ENCODE data around the gene HES6.

HES6 gene, protein sequence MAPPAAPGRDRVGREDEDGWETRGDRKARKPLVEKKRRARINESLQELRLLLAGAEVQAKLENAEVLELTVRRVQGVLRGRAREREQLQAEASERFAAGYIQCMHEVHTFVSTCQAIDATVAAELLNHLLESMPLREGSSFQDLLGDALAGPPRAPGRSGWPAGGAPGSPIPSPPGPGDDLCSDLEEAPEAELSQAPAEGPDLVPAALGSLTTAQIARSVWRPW

DNA sequence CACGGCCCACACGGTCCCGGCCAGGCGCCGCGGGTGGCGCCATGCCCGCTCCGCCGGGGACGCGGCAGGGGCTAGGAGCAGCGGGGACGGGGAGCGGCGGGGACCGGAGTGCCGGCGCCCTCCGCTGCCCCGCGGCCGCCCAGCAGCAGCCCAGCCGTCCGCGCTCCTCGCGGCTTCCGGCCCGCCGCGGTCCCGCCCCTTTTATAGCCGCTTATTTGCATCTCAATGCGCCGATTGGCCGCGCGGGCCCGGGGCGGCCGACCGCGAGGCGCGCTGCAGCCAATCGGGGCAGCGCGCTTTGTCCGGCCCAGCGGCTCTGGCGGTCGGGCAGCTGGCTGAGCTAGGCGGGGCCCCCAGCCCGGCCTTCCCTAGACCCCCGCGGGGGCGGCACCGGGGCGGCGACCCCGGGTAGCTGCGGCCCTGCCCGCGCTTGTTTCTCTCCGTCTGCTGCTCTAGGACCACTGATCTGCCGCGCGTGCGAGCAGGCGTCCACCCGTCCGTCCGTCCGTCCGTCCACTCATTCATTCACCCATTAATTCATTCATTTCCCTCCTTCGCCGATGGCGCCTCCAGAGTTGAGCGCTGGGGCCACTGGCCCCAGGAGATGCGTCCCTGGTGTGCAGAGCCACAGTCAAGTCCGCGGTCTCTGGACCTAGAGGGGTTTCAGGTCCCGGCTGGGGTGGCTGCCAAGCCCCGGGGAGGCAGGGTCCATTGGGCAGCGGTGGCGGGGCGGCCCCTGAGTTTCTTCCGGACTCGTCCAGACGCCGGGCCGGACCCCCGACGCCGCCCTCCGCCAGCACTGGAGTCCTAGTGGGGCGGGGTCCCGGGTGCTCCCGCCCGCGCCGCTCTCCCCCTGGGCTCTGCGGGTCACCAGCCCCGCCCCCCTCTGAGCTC is at the start of gene HES6:
HES6 (minus strand) TSS at position 176 of the 894 bp plus-strand sequence; CDS start at position 43, 133 bp downstream.
- H3K4me3 ChIP-seq, result peak within 1 kb of the TSS; percentile 59 to 68
- H3K9me3 ChIP-seq, result no peaks in the 10 kb centered on the region
- intact Hi-C loops (cut with DNase I; ENCODE audit: low total_unique reads), result no loop called here
- TF ChIP-seq, protein P1, sequence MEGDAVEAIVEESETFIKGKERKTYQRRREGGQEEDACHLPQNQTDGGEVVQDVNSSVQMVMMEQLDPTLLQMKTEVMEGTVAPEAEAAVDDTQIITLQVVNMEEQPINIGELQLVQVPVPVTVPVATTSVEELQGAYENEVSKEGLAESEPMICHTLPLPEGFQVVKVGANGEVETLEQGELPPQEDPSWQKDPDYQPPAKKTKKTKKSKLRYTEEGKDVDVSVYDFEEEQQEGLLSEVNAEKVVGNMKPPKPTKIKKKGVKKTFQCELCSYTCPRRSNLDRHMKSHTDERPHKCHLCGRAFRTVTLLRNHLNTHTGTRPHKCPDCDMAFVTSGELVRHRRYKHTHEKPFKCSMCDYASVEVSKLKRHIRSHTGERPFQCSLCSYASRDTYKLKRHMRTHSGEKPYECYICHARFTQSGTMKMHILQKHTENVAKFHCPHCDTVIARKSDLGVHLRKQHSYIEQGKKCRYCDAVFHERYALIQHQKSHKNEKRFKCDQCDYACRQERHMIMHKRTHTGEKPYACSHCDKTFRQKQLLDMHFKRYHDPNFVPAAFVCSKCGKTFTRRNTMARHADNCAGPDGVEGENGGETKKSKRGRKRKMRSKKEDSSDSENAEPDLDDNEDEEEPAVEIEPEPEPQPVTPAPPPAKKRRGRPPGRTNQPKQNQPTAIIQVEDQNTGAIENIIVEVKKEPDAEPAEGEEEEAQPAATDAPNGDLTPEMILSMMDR (IDR thresholded peaks at IDR 0.05), result peak in 1 of 2 experiments; percentile 14
- peaks cover 2 to 11% (median 6%) of the 10 kb centered on the region in 3 donors for H3K36me3 ChIP-seq
- peak; percentile 85 to 92 for DNase-seq
- peaks cover 0 to 6% of the 10 kb centered on the region in 2 donors for H3K27me3 ChIP-seq
- peak within 1 kb of the TSS; percentile 33 to 72 for H3K27ac ChIP-seq
- peaks cover 9 to 43% (median 38%) of the 10 kb centered on the region in 4 donors for H3K4me1 ChIP-seq

DNA sequence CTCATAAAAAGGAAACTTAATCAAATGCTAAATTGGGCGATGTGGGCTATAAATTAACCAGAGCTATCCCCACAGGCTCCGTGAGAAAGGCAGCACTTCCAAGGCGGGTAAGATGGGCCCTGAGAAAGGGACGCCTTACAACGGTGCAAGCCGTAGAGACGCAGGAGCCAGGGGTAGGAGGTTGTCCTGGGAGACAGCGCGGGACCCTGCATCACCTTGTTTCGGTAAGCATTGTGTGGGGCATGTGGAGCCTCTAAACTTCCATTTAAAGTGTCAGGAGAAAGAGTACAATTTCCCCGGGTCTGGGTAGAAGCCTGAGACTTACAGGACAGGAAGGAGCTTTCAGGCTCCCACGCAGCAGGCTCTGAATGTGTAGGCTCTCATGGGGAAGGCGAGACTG is 49.7 kb upstream of the HES6 start:
- H3K36me3 ChIP-seq, result no peaks in the 10 kb centered on the region
- intact Hi-C loops (cut with DNase I; ENCODE audit: low total_unique reads), result loop anchor here (2.0 to 10.0 kb wide), 2 partner anchors 31 to 1955 kb away; partner anchors contain the start of gene TRAF3IP1
- DNase-seq, result peak; percentile 17 to 63
- no peaks in the 10 kb centered on the region for H3K9me3 ChIP-seq
- H3K4me1 ChIP-seq, result peaks cover 0 to 42% (median 40%) of the 10 kb centered on the region in 4 donors
- H3K4me3 ChIP-seq, result peak overlapping the region; percentile 86 to 90
- TF ChIP-seq, protein P1 (IDR thresholded peaks at IDR 0.05), result no peak
- H3K27ac ChIP-seq, result peak overlapping the region; percentile 98 to 99
- H3K27me3 ChIP-seq, result no peaks in the 10 kb centered on the region

DNA sequence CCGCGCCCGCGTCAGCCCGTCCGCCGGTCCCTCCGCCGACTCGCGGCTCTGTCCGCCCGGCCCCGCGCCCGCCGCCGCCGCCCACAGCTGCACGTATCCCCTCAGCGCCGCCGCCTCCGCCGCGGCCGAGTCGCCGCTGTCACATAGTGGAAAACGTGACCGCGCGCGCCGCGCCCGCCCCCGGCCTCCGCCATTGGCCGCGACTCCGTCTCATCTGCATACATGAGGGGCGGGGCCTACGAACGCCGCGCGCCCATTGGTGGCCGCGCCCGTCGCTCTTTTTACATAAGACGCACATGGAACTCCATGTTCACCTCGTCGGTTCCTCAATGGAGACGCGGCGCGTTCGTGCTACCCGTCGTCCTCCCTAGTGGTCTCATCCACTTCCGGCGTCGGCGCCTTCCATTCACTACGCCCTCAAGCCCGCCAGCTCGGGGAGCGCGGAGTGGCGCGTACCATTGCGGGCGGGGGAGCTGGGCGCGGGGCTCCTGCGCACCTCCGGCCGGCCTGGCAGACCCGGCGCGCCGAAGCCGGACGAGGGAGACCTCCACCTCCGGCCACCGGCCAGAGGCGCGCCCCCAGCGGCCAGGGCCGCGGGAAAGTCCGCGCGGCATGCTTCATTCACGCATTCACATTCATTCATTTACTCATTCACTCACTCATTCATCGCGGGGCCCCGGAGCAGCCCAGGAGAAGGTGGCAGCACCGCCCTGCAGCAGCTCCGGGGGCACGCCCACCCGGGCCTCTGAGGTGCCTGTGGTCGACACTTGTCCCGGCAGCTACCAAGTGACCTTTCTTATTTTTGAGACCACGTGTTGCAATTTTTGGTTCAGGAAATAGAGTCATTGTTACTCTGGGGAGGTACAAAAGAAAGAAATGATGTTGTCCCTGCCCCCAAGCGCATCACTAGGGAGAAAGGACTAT is 49.1 kb upstream of the HES6 start:
- Histone ChIP-seq H3K27me3 (no peaks in the 10 kb centered on the region), H3K4me1 (peaks cover 0 to 48% (median 43%) of the 10 kb centered on the region in 4 donors), H3K4me3 (peak overlapping the region; percentile 86 to 90), H3K9me3 (no peaks in the 10 kb centered on the region), H3K27ac (peak overlapping the region; percentile 98 to 99), H3K36me3 (no peaks in the 10 kb centered on the region)
- TF ChIP-seq, protein P1 (IDR thresholded peaks at IDR 0.05), result peak; percentile 19 to 20
- peak; percentile 99 for DNase-seq
- intact Hi-C loops (cut with DNase I; ENCODE audit: low total_unique reads), result loop anchor here (2.0 to 10.0 kb wide), 2 partner anchors 32 to 1956 kb away; partner anchors contain the start of gene TRAF3IP1

DNA sequence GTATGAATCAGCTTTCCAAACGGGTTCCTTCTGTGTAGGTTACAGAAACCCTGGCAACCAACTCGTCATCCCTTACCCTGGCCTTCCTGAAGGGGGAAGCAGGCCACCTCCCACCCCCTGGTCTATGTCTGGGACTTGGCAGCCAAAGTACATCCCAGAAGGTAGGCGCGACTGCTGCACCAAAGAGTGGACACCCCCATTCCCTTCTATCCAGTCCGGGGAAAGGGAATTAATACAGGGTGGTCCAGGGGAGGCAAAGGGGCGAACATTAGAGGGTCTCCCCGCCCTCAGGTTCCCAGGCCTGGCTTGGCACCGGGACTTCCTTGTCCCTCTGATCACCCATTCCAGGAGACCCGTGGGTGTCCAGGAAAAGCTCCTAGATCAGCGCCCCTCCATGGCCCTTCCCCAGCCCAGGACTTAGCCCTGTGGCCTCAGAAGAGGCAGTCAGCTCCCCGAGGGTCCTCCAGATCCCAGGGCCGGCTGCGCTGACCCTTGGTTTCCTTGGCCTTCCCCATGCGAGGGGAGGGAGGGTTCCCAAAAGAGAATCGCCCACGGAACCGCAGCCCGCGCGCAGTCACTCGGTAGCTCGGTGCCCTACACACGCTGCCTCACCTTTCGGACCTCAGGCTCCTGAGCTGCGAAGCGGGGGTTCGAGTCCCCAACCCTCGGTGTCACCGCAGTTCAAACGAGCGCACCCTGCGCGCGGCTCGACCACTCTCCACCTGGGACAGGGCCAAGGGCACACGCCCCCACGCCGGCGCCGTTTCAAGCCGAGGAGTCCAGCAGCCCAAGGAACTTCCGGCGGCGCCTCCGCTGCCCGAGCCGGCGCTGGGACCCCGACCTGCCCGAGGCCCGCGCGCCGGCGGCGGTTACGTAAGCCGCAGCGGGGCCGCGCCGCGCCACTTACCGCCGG is 48.2 kb upstream of the HES6 start, which contains the start of gene PER2:
PER2 (minus strand) TSS at position 874 of the 913 bp plus-strand sequence. CDS start 10,674 bp downstream, outside the sequence.
- H3K27me3 ChIP-seq, result no peaks in the 10 kb centered on the region
- intact Hi-C loops (cut with DNase I; ENCODE audit: low total_unique reads), result loop anchor here (2.0 to 10.0 kb wide), 2 partner anchors 33 to 1957 kb away; partner anchors contain the start of gene TRAF3IP1
- H3K27ac ChIP-seq, result peak within 1 kb of the TSS; percentile 98 to 99
- TF ChIP-seq, protein P1 (IDR thresholded peaks at IDR 0.05), result peak in 1 of 2 experiments; percentile 18
- H3K9me3 ChIP-seq, result no peaks in the 10 kb centered on the region
- DNase-seq, result peak; percentile 71 to 81
- H3K4me3 ChIP-seq, result peak within 1 kb of the TSS; percentile 86 to 90
- no peaks in the 10 kb centered on the region for H3K36me3 ChIP-seq
- H3K4me1 ChIP-seq, result peaks cover 0 to 57% (median 48%) of the 10 kb centered on the region in 4 donors
